ENCODE results near the gene KCNH8.

KCNH8 gene

GRCh38 chr3:19392150-19392549 is 243.8 kb downstream of the KCNH8 start:
- no peak for DNase-seq

- DNase-seq = no peak
These were observed 246.6 kb downstream of the KCNH8 start for GRCh38 chr3:19394946-19395345.

- no peak for DNase-seq
These were observed 248.4 kb downstream of the KCNH8 start for GRCh38 chr3:19396726-19397125.

DNA sequence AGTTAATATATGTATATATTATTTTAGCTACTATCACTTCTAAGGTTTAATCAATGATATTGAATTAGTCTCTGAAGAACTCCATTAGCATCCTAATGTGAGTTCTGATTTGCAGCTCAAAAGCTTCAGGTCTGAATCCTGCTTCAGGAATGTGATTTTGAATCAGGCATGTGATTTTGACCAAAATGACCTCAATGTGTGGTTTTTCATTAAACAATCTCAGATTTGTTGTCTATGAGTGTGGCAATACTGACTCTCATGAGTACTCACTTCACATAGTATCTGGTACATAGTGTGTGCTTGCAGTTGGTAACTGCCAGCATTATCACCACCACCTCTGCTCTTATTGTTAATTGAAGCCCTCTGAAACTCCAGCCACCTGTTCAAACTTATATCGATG is 251.0 kb downstream of the KCNH8 start:
- DNase-seq = no peak

- no peak for DNase-seq
These were observed 251.5 kb downstream of the KCNH8 start for GRCh38 chr3:19399836-19400235.

DNA sequence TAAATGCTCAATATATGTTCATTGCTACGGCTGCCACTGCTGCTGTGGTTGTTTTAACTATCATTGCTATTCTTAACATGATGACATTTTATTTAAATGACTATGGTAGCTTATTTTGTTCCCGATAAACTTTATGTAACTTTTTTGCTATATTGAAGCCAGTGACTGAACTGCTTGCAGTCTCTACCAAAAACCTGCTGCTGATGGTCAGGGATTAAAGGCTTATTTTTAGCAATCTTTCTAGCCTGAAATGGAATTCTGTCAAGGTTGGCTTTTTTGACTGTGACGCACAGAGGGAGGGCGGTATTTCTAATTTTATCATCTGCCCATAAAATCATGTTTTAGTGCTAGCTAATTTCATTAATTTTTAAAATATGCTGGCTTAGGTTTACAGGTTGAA is 271.8 kb downstream of the KCNH8 start:
- DNase-seq = no peak

DNA sequence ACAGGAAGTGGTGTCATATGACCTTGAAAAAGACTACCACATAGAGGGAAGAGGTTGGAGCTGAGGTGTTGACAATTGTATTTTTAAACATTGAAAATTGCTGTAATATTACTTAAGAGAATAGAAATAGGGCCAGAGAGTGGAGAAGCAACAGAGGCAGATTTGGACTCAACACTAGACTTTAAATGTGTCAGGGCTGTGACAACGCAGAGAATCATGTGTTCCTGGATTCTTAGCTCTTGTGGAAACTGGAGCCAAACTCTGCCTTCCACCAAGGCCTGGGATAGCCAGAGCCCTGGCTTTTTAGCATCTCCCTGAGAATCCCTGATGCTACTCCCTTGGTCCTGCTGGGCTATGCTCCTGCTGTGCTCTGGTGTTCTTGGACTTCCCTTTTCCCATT is 277.5 kb downstream of the KCNH8 start:
- DNase-seq = no peak

- no peak for DNase-seq
These were observed 279.3 kb downstream of the KCNH8 start for GRCh38 chr3:19427422-19428149.

DNA sequence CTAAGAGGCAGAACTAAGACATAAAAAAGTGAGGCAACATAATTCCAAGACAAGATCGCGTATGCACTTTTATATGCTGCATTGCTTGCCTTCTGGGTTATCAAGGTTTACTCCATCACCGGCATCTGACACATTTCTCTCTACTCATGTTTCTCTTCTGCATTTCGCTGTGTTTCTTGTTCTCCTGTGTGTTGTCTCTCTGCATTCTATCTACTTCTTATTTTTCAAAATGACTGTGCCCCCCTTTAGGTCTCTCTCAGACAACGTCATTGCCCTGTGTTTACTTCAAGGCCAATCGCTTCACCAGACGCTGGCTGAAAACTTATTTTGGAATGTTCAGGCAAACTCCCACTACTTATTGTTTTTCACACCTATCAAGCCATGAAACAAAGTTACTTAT is 280.4 kb downstream of the KCNH8 start:
- DNase-seq = no peak

DNA sequence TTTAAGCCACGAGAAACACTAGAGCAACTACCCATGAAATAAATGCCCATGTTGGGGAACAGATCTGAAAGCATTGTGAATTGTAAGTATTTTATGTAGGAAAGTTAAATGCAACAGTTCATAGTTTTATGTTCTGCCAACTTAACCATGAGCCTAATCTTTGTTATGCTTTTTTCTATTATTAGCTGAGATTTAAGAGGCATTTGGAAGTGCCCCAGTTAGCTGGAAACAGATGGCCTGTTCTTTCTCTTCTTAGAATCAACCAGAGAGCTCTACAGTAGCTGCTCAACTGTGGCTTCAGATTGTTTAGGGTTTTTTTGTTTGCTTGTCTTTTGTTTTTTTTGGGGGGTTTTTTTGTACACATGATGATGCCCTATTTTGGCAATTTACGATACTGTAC is 284.4 kb downstream of the KCNH8 start:
- no peak for DNase-seq

DNA sequence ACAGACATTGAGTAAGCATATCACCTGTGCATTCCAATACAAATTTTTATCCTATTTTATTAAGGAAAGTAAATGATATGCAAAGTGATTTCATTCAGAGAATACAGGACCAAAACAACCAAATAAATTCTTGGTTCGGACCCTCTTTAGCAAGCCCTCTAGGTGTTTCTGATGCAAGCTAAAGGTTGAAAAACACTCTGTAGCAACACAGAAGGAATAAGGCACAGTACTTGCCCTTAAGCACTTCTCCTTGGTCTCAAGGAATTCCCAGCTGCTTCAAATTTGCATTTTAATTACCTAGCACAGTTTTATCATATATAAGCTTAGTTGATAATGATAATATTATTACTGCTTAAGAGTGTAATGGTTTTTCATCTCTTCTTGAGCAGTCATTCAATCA is 288.4 kb downstream of the KCNH8 start:
- no peak for DNase-seq

DNA sequence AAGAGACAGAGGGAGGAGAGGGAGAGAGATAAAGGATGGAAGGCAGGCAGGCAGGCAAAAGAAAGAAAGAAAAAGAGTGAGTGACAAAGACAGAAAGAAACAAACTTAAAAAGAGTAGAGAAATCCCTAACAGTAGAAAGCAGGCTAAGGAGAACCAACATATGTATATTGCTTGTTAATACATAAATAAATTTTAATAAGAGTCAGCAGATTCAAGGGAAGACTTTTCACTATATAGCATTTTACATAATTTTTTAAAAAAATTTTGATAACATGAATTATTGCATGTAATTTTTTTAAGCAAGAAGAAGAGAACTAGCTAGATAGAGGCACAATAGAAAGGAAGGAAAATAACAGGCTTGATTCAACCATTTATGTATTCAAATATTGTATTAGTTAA is 291.6 kb downstream of the KCNH8 start:
- no peak for DNase-seq

- DNase-seq = no peak
These were observed 297.8 kb downstream of the KCNH8 start for GRCh38 chr3:19446138-19446537.

- no peak for DNase-seq
These were observed 298.4 kb downstream of the KCNH8 start for GRCh38 chr3:19446687-19447086.

DNA sequence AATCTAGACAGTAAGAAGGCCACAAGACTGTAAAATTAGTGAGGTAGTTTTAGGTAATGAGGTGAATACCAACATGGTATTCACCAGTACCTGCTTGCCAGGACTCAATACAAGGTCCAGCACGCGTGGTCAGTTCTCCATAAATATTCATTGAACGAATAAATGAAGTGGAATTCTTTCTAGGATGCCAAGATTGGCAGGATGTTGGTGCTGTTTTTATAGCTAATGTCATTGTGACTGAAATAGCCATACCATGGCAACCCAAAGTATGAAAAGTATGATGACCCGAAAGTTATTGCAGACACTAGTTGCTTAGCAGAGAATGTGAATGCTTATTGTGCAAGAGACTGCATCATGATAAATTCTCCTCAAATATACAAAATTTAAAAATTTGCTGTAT is 307.2 kb downstream of the KCNH8 start:
- DNase-seq = no peak

DNA sequence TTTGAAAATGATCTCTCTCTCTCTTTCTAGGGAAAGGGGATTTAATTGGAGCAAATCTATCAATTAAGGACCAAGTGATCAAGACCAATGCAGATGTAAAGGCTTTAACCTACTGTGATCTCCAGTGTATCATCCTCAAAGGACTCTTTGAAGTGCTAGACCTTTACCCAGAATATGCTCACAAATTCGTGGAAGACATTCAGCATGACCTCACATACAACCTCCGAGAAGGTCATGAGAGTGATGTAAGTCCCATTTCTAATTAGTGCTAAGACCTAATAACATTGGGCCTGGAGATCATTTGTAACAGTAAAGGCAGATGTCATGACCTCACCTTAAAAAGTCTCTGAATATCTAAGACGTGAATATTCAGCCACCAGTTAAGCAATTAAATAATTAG is 308.4 kb downstream of the KCNH8 start:
- no peak for DNase-seq

DNA sequence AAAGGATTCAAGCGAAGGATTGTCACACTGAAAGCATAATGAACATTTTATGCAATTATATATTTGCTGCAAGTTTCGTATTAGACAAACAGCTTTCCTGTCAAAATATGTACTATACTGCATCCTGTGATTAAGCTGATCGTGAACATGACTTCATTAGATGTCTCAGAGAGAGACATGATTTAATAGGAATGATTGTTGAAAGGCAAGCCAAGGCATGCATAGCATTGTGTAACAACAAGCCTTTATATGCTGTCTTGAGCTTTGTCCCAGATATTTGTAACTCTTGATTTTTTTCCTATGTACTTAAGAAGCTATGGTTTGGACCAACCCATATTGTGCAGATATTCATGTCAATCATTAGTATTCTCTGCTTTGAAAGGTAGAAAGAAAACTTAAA is 309.1 kb downstream of the KCNH8 start:
- DNase-seq = no peak

- no peak for DNase-seq
These were observed 319.5 kb downstream of the KCNH8 start for GRCh38 chr3:19467761-19468160.

- no peak for DNase-seq
These were observed 322.8 kb downstream of the KCNH8 start for GRCh38 chr3:19471138-19471537.

GRCh38 chr3:19473971-19474580 is 325.8 kb downstream of the KCNH8 start:
- no peak for DNase-seq

- DNase-seq = no peak
These were observed 328.0 kb downstream of the KCNH8 start for GRCh38 chr3:19476281-19476680.

DNA sequence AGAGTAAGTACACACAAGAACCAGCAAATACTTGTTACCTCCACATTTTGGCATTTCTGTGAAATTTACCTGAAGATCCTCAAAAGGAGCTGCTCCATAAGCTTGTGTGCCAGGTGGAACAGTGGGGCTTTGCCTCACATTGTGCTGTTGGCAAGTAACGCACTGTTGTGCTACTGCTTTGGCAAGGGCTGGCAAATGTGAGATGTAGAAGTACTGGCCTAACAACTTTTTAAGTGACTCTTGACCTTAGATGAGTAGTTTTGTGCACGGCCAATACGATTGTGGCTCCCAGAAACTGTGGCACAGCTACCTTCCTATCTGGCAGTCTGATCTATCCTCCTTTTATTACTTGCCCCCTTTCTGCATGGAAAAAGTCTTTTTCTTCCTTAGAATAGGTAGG is 337.0 kb downstream of the KCNH8 start:
- no peak for DNase-seq

GRCh38 chr3:19487386-19487785 is 339.1 kb downstream of the KCNH8 start:
- DNase-seq = no peak

GRCh38 chr3:19488939-19489338 is 340.6 kb downstream of the KCNH8 start:
- DNase-seq = no peak

DNA sequence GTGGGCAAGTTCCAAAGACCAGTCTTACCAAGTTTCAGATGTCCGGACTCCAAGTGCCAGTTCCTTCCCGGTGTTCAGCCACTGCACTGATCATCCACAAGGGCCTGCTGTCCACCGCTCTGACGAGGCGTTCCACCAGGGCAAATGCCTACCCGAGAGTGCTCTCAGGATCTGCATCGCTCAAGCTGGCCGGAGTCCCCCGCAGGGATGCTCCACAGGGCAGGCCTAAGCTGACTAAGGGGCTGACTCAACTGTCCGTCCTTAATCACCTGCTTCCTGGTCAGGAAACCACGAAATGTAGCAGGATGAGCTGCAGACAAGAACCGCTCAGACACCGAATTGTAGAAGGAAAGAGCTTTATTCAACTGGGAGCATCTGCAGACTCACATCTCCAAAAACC is 341.6 kb downstream of the KCNH8 start:
- DNase-seq = no peak
